Kidney epithelial cell (primary cell): ENCODE measurements around the gene S100PBP. TPM values are rescaled to one million over a fixed set of nuclear protein-coding genes. Genes with fewer than 3 reads are reported as not detected.

Experiments
- DNase-seq: peaks from one replicate; pipeline ENCODE4 v3.0.0-alpha.2; 2010; ENCODE audit warnings: low read depth
- H3K27me3 ChIP-seq: 2 replicates; pipeline ENCODE4 v1.6.0; 2011; ENCODE audit warnings: low read length; ENCODE audit not compliant: control insufficient read depth, insufficient read depth
- H3K36me3 ChIP-seq: 2 replicates; pipeline ENCODE4 v1.5.1; 2011; ENCODE audit warnings: low read length; ENCODE audit not compliant: control insufficient read depth, insufficient read depth
- H3K4me3 ChIP-seq: 2 replicates; pipeline ENCODE4 v1.5.1; 2011; ENCODE audit warnings: low read depth, mild to moderate bottlenecking, control low read depth, low read length
- total RNA-seq: library from RNA; depleted of rRNA; stranded (reverse); fragments of >200 nt; gene quantifications from 2 replicates; pipeline ENCODE4 v1.2.3, GENCODE V29; 2015
- TF ChIP-seq, protein P1 (sequence below): IDR thresholded peaks from 2 replicates; pipeline ENCODE4 v1.5.1; 2011; ENCODE audit warnings: mild to moderate bottlenecking, moderate library complexity, low read length, control low read depth, inconsistent platforms; ENCODE audit not compliant: insufficient read depth, poor library complexity, severe bottlenecking

S100PBP gene
- total RNA-seq, 1 donor from 2014 or later, result 11.2 TPM

- no peak for DNase-seq
- no peak overlapping the region for H3K4me3 ChIP-seq
- H3K36me3 ChIP-seq, result peaks cover 2% of the 10 kb centered on the region
- H3K27me3 ChIP-seq, result no peaks in the 10 kb centered on the region
- TF ChIP-seq, protein P1, sequence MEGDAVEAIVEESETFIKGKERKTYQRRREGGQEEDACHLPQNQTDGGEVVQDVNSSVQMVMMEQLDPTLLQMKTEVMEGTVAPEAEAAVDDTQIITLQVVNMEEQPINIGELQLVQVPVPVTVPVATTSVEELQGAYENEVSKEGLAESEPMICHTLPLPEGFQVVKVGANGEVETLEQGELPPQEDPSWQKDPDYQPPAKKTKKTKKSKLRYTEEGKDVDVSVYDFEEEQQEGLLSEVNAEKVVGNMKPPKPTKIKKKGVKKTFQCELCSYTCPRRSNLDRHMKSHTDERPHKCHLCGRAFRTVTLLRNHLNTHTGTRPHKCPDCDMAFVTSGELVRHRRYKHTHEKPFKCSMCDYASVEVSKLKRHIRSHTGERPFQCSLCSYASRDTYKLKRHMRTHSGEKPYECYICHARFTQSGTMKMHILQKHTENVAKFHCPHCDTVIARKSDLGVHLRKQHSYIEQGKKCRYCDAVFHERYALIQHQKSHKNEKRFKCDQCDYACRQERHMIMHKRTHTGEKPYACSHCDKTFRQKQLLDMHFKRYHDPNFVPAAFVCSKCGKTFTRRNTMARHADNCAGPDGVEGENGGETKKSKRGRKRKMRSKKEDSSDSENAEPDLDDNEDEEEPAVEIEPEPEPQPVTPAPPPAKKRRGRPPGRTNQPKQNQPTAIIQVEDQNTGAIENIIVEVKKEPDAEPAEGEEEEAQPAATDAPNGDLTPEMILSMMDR, result no peak
Observed at GRCh38 chr1:32858791-32859190, 41.3 kb downstream of the S100PBP start.

- no peak for DNase-seq
- Histone ChIP-seq H3K27me3 (no peaks in the 10 kb centered on the region), H3K36me3 (no peaks in the 10 kb centered on the region), H3K4me3 (no peak overlapping the region)
- TF ChIP-seq, protein P1, result no peak
Observed at GRCh38 chr1:32859915-32860314, 42.5 kb downstream of the S100PBP start.

GRCh38 chr1:32860566-32860965, 43.1 kb downstream of the S100PBP start:
- DNase-seq, result no peak
- Histone ChIP-seq H3K27me3 (no peaks in the 10 kb centered on the region), H3K4me3 (no peak overlapping the region), H3K36me3 (no peaks in the 10 kb centered on the region)
- TF ChIP-seq, protein P1, result no peak

DNA sequence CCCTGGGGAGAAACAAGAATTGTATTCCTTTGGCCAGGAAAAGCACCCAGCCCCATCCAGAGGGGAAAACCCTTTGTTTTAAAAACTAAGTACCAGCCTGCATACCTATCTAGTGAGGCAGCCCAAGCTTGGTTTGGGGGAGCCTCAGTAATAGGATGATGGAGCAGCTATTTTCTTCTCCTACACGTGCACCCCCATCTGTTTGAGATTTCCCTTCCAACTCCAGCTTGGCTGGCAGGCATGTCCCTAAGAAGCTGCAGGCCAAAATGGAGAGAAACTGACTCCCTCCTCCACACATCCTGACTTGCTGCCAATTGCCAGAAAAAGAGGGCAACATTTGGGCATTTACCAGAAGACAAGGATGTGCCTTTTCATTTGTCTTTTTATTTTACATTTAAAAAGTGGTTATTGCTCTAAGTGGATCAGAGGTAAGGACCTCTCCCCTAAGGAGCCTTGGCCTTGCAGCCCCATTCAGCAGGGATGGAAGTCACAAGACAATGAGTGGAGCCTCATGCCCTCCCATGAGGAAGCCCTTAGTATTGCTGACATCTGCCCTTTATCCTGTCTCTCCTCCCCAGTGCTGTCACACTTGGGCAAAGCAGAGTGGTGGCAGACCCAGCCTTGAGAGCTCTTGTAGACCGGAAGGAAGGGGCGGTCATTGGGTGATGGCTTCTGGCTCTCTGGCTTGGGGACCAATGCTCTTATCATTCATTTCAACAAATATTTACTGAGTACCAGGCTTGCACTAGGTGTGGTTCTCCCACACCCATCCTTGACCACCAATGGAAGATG, 44.6 kb downstream of the S100PBP start:
- Histone ChIP-seq H3K36me3 (no peaks in the 10 kb centered on the region), H3K4me3 (no peak overlapping the region), H3K27me3 (no peaks in the 10 kb centered on the region)
- TF ChIP-seq, protein P1, result no peak
- DNase-seq, result no peak

GRCh38 chr1:32863218-32863880, 45.9 kb downstream of the S100PBP start:
- no peaks in the 10 kb centered on the region for H3K27me3 ChIP-seq
- H3K4me3 ChIP-seq, result no peak overlapping the region
- DNase-seq, result no peak
- no peaks in the 10 kb centered on the region for H3K36me3 ChIP-seq
- TF ChIP-seq, protein P1, result no peak
